IPS DF 4.7 (cell line): ENCODE results near the gene C1orf53.
"Not testable (repeated sequence)": the region's sequence is repeated elsewhere in the genome, so short reads cannot be mapped to it uniquely, and the experiment has no call there.

ENCODE experiments used
- DNase-seq: peaks from one replicate; pipeline ENCODE4 v3.0.0-alpha.2; 2013; ENCODE audit warnings: low spot score; ENCODE audit errors: extremely low read depth

C1orf53 gene

DNA sequence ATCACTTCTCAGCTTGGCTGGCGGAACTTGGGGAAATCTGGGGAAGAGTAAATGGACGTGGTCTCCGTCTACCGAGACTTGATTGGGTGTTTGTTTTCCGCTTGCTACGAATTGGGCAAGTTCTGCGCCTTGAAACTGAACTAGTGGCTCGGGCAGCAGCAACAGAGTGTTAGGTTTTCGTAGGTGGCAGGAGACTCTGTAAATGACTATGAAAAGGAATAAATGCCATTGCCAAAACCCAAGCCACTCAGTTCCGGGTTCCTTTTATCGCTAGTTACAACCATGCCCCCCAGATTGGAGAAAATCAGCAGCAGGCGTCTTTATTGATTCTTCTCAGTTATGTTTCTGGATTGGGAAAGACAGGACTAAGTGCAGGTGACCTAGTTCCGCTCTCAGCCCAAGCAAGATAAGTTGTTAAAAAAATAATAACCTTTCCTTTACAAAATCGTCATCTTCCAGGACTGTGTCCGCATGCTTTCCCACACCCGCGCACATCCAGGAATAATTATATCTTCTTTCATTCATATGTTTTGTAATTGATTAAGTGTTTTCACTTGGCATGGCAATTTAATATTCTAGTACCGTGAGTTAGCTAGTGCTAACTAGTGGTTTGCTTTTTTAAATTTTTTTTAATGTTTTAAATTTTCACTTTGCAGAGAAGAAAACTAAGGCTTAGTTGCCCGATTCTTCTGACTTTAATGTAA lies 18.1 kb downstream of the C1orf53 start:
- no peak for DNase-seq

DNA sequence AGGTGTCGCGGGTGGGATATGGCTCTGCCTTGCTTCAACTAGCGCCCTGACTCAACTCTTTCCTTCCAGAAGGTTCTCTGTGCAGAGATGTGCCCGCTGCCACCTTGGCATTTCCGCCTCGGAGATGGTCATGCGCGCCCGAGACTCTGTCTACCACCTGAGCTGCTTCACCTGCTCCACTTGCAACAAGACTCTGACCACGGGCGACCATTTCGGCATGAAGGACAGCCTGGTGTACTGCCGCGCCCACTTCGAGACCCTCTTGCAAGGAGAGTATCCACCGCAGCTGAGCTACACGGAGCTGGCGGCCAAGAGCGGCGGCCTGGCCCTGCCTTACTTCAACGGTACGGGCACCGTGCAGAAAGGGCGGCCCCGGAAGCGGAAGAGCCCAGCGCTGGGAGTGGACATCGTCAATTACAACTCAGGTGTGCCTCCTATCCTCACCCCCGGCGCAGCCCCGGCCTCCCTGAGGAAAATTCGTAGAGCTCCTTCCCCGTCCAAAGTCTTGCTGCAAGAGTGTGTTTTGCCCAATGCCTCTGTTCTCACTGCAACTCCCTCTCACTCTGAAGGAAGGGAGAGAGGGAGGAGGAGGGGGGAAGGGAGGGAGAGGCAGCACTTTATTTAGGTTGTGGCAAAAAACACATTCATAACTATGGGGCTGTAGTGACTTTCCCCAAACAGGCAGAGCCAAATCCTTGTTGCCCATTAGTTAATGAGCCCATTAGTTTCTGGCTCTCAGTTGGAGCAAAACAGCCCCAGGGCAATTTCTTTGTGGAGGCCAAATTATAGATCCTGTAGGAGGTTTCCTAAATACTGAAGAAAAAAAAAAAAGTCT lies 19.0 kb downstream of the C1orf53 start:
- DNase-seq: no peak

DNA sequence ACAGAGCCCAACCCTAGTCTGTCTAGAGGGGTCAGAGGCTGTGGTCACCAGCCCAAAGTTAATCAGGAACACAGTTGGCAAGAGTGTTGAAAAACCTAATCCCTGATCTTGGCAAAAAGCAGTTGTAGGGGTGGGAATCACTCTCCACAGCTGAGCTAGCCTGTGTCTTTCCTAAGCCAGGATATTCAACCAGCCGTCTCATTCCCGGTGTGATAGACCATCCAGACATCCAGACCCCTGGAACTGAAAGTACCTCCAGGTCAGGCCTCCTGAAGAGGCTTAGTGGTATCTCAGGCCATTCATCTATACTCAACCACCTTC lies 19.6 kb downstream of the C1orf53 start:
- DNase-seq: no peak

DNA sequence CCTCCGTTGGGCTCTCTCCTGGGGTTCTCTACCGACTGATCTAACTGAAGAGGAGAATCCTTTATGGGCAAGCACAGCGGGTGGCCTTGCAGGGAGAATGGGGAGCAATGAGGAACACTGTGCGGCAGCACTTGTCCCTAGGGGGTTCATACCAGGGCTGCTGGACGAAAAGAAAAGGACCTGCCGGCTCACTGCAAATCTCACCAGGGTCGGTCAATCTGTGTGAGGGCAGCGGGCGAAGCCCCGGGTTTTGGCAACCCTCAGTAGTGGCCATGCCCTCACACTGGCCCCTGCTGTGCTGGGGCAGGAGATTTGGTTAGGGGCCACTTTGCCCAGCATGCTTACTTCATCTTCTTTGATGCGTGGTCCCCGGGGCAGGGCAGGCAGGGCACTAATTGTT lies 20.6 kb downstream of the C1orf53 start:
- no peak for DNase-seq

DNA sequence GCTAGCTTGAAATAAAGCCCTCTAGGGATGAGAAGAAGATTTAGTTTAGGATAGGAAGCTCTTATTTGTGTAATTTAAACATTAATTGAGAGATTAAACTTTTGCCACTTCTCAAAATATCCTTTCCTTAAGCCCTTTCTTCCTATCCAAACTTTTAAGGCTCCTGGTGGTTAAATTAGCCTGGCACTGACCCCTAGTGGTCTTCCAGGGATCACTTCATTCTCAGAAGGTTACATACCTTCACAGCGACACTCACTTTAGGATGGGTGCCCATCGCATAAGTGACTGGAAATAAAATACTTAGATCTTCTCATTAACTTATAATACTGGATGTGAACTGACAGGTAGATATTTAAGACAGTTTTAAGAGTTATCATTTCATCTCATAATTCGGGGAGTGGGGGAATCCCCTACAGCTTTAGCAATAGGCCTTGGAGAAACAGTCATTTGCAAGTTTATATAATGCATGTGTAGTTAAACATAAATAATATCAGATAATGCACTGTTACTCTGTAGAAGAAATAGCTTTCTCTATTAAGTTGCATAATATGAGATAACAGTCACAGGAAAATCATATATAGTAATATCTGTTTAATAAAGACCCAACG lies 22.2 kb downstream of the C1orf53 start:
- no peak for DNase-seq

DNA sequence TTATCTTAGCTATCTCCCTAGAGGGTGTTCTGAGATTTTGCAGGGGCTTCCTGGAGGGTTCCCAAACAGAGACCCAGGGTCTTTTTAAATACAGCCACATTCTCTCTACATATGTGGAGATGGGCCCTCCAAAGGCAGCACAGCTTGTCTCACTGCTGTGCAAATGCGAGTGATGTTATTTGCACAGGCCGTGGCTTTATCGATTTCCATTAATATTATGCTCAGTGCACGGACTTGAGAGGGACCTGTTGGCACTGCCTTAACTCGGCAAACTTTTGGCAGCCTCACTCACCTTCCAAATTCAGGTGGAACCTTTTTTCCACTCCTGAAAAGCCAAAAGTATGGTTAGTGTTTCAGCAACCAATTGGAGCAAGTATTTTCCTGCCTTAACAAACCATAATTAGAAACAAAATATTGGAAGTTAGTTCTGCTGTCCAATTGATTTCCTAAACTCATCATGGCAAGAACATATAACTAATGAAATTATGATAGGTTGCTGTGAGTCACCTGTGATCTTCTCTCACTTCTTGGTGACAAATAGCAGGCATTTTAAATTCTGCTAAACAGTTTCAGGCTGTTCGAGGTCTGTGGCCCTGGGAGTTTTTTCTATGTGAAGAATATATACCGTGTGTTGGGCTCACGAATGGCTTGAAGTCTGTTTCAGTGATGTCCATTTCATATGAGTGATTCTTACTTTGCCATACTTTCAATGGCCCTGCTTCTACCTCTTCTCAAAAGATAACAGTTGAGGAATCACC lies 25.7 kb downstream of the C1orf53 start:
- no peak for DNase-seq

DNA sequence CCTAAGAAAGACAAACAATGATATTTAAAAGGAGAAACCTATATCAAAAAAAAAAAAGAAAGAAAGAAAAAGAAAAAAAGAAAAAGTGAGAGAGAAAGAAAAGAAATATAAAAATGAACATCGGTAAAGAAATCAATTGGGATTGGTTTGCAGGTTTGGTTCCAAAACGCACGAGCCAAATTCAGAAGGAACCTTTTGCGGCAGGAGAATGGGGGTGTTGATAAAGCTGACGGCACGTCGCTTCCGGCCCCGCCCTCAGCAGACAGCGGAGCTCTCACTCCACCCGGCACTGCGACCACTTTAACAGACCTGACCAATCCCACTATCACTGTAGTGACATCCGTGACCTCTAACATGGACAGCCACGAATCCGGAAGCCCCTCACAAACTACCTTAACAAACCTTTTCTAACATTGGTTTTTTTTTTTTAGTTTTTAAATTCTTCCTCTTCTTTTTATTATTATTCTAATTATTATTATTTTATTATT lies 26.5 kb downstream of the C1orf53 start:
- DNase-seq: no peak

DNA sequence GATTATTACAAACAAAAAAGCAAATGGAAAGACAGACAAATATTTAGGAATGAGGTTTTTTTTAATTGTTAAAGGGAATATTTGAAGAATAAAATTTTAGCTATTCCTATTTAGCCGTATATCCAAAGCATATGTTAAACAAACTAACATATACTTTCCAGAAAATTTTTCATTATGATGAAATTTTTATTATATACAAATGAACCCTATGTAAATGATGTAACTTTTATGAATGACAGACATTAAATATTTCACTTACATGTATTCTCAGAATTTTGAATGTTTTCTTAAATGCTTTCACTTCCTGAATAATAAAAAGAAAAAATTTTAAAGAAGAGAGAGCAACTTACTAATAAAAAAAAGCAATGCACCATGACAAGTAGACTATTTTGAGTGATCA lies 30.6 kb downstream of the C1orf53 start:
- no peak for DNase-seq

DNA sequence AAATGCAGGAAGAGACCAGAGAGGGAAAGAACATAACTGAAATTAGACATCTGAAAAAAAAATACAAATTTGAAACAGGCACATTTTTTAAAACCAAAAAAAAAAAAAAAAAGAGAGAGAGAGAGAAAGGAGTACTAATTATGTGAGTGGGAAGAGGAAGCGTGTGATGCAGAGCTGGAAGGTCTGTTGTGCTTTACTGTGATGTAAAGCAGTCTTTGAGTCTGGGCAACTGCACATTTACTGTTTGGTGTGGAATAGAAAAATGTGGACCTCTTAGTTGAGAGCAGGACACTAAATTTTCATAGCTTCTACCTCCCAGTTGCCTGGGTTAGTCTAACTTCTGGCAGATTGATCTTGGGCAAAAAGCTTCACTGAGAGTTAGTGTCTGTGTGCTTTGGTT lies 31.2 kb downstream of the C1orf53 start:
- no peak for DNase-seq

DNA sequence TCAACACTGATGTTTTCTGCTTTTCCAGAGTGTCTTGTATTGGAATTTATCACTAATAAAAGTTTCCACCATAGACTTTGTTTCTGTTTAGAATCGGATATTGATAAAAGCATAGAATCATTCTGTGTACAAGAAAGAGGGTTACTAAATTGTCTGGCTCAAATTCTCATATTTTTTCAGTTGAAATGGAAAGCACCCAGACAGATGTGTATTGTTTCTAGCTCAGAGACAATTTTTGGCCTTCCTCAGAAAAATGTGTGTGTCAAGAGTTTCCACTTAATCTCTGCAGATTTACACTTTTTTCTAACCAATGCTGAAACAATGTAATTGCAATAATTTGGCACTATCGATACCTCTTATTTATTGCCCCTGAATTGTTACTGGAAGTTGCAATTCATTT lies 35.0 kb downstream of the C1orf53 start:
- no peak for DNase-seq

DNA sequence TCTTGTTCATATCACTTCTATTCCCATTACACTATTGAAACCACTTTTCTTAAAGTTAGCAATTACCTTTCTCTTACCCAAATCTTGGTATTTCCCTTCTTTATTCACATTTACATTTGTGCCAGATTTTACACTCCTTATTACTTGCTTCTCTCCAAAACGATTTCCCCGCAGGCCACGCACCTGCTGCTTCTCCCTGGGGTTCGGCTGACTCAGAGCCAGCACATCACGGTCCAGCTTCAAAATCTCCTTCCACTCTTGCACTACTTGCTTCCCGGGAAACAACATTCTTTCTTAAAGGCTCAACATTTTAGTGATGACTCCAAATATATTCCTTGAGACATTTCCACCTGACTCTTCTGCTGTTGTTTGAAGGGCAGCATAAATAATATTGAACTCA lies 35.5 kb downstream of the C1orf53 start:
- DNase-seq: no peak

DNA sequence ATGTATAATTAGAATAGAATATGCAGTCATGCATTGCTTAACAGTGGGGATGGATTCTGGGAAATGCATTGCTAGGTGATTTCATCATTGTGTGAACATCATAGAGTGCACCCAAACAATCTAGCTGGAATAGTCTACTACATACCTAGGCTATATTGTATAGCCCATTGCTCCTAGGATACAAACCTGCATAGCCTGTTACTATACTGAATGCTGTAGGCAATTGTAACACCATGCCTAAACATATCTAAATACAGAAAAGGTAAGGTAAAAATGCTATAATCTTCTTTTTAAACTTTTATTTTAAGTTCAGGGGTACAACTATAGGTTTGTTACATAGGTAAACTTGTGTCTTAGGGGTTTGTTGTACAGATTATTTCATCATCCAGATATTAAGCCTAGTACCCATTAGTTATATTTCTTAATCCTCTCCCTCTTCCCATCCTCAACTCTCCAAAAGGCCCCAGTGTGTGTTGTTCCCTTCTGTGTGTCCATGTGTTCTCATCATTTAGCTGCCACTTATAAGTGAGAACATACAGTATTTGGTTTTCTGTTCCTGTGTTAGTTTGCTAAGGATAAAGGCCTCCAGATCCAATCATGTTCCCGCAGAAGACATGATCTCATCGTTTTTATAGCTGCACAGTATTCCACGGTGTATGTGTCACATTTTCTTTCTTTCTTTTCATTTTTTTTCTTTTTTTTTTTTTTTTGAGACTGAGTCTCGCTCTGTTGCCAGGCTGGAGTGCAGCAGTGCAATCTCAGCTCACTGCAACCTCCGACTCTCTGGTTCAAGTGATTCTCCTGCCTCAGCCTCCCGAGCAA lies 36.9 kb downstream of the C1orf53 start:
- not testable (repeated sequence) for DNase-seq

DNA sequence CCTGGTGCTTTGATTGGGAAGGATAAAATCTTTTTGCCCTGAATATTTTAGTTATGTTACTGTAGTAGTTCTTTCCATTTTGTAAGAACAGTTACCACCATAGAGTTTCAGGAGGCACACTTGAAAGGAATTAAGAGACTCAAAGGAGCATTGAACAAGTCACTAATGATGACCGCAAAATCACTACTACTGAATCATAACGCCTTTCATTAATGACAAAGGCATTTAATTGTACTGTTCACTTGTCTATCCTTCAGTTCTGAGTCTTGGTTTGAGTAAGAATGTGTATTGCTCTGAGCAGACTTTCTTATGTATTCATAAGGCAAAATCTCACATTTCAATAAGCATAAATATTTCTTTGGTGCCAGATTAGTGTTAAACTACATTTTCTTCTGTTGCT lies 39.6 kb downstream of the C1orf53 start:
- DNase-seq: no peak

DNA sequence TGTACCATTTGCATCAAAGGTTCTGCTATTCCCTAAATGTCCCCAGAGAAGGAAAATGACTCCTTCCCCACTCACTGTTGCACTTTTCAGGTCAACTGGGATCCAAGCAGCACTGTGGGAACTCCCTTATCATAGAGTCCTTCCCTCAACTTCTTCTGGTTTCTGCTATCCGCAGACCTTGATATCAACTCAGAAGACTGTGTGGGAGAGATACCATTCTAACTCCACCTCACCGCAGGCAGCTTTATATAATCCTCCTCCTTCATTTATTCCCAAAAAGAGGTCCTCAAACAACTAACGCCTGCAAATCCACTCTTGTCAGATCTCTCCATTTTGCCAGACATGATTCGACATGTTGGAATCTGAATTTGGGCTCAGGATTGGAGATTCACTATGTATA lies 42.1 kb downstream of the C1orf53 start:
- no peak for DNase-seq

DNA sequence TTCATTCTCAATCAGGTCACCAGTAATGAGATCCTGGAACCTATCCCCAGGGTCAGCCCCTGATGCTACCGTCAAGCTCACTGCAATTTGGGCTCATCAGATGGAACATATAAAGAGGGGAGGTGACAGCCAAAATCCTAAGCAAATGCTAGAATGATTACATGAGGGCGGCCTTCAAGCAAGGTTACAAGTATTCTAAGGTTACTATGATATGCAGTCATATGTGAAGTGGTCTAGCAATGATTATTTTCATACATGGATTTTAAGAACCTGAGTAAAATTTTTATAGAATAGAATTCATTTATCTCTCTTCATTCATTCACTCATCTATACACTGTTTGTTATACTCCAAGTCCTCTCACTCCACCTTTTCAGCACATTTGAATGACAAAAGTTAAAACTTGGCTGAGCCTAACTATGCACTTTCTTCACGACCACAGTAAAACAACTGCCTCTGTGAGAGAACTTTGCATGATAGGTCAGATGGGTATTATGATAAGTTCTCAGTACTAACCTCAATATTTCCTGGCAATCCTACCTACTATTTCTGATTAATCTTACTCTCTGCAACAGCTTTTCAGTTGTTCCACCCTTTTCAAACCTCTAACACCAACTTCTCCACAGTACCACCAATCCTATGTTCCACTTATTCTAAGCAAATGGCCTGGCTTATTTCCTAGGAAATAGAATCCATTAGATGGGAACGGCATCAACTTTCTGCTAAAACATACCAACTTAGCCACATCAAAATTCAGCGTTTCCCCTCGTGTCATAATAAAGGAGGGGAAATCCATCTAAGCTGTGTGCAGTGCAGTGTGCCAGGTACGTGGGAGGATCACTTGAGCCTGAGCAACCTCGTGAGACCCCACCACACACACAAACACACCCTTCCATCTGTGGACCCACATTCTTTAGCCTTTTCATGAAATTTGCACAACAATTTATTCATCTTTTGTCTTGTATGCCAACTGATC lies 46.8 kb downstream of the C1orf53 start:
- DNase-seq: no peak

DNA sequence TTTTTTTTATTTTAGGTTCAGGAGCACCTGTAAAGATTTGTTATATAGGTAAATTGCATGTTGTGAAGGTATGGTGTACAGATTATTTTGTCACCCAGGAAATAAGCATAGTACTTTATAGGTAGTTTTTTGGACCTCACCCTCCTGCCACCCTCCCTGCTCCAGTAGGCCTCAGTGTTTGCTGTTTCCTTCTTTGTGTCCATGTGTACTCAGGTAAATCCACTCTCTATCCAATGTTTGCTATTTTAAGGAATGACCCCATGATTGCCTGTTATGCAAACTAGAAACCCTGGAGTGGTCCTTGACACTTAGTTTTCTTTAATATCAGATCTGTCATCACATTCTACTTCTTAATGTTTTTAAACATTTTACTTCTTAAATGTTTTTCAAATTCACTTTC lies 48.7 kb downstream of the C1orf53 start:
- no peak for DNase-seq

DNA sequence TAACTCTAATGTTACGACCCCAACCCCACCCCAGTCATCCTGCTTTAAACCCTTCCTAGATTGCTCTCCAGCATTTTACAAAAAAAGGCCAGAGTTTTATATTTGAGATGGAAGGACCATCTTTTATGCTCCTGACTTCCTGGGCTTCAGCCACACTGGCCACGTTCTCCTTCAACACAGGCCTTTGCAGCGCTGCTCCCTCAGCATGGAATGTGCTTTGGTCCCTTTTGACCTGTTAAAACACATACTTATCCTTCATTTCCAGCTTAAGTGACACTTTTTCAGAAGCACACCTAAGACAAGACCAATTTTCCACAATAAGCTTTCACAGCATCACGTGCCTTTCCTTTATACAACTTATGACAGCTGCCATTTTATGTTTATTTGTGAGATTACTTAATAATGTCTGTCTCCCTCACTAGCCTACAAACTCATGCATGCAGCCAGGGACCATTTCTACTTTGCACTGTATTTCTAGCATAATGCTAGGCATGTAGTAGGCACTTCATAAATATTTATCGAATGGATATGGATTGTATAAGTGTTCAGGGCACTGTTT lies 49.3 kb downstream of the C1orf53 start:
- DNase-seq: no peak

DNA sequence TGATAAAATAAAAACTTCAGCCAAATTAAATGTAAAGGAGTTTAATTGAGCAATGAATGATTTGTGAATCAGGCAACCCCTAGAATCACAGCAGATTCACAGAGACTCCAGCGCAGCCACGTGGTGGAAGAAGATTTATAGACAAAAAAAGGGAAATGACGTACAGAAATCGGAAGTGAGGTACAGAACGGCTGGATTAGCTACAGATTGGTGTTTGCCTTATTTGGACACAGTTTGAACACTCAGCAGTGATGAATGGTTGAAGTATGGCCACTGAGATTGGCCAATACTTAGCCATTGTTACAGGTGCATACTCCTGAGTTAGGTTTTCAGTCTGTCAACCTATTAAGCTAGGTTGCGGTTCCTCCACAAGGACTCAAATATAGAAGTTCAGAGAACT lies 51.0 kb downstream of the C1orf53 start:
- not testable (repeated sequence) for DNase-seq

DNA sequence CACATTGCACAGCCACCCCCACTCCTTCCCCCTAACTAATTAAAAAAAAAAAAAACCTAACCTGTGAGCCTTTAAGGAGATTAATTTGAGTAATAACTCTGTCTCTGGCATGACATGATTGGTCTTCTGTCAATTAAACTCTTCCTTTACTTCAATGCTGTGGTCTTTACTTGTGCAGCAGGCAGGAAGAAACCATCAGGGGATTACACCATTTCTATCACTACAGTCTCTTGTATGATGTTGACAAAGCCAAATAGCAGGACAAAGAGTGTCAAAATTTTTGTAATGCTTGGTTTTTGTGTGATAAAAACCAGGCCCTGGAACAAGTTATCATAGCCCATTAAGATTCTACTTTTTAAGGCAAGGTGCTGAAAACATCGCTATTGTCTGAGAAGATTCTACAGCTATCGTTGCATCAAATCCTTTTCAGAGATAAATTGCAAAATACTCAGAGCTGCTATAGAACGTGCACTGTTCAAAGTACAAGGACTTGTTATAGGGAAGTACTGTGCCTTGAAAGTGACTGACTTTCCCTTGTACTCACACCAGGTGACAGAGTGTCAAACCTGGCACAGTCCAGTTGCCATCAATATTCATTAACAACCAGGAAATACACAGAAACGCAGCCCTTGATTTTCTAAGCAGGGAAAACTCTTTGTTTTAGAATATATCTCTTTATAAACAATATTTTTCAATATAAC lies 52.4 kb downstream of the C1orf53 start:
- no peak for DNase-seq
